HepG2 (cell line): Measurements from ENCODE around the gene SGMS1. TPM values are rescaled to one million over a fixed set of nuclear protein-coding genes. Genes with fewer than 3 reads are reported as not detected.

ENCODE experiments used
- BCL3 ChIP-seq: sonication (generic); formaldehyde crosslinking; IDR thresholded peaks from 2 replicates; pipeline ENCODE4 v1.5.1; 2020; ENCODE audit warnings: mild to moderate bottlenecking, missing genetic modification reagents, moderate library complexity
- EP300 ChIP-seq, 3 experiments: sonication (generic) in 1 of 3; formaldehyde crosslinking in 1 of 3; IDR thresholded peaks; 2 replicates each; pipeline versions ENCODE4 v1.5.1 to v1.6.1; 2011 to 2020; ENCODE audit warnings: low read depth in 2 of 3, low read length in 2 of 3, borderline replicate concordance in 1 of 3, improper control_type of control experiment in 1 of 3, mild to moderate bottlenecking in 1 of 3, missing genetic modification reagents in 1 of 3, moderate library complexity in 1 of 3
- HNRNPUL1 ChIP-seq: fragments of 200-400 bp; formaldehyde crosslinking; IDR thresholded peaks from 2 replicates; pipeline ENCODE4 v1.6.1; 2017; ENCODE audit warnings: low read depth, mild to moderate bottlenecking, low read length, moderate library complexity
- IKZF5 ChIP-seq: IDR thresholded peaks from 2 replicates; pipeline ENCODE4 v1.6.1; 2018; ENCODE audit warnings: missing genetic modification reagents, mild to moderate bottlenecking, missing compliant biosample characterization
- JUN ChIP-seq: sonication (generic); formaldehyde crosslinking; IDR thresholded peaks from 2 replicates; pipeline ENCODE4 v1.4.0; 2020; ENCODE audit warnings: mild to moderate bottlenecking, missing genetic modification reagents
- KAT8 ChIP-seq: IDR thresholded peaks from 2 replicates; pipeline ENCODE4 v1.6.1; 2016; ENCODE audit warnings: missing genetic modification reagents, missing compliant biosample characterization
- MATR3 ChIP-seq: sonication (generic); formaldehyde crosslinking; IDR thresholded peaks from 2 replicates; pipeline ENCODE4 v1.4.0; 2020; ENCODE audit warnings: missing genetic modification reagents
- MAX ChIP-seq: IDR thresholded peaks from 2 replicates; pipeline ENCODE4 v1.6.1; 2012; ENCODE audit warnings: inconsistent platforms
- PATZ1 ChIP-seq: sonication (generic); formaldehyde crosslinking; IDR thresholded peaks from 2 replicates; pipeline ENCODE4 v1.4.0; 2020; ENCODE audit warnings: missing genetic modification reagents
- REST ChIP-seq, 2 experiments: IDR thresholded peaks; 2 replicates each; pipeline ENCODE4 v1.6.1; 2011 to 2012; ENCODE audit warnings: low read length in 2 of 2, borderline replicate concordance in 1 of 2, low read depth in 1 of 2, mild to moderate bottlenecking in 1 of 2, moderate library complexity in 1 of 2
- SMAD3 ChIP-seq: sonication (generic); formaldehyde crosslinking; IDR thresholded peaks from 2 replicates; pipeline ENCODE4 v1.4.0; 2020; ENCODE audit warnings: missing genetic modification reagents
- SOX13 ChIP-seq, 3 experiments: fragments of 450-650 bp in 1 of 3; sonication (generic) in 1 of 3; formaldehyde crosslinking in 1 of 3; IDR thresholded peaks in 2 of 3; conservative IDR thresholded peaks in 1 of 3; 2 replicates each; pipeline versions ENCODE4 v1.5.0 to v1.6.1; 2016 to 2020; ENCODE audit warnings: antibody characterized with exemption in 1 of 3, mild to moderate bottlenecking in 1 of 3, missing compliant biosample characterization in 1 of 3, missing genetic modification reagents in 1 of 3, moderate library complexity in 1 of 3
- TCF7L2 ChIP-seq: IDR thresholded peaks from 2 replicates; pipeline ENCODE4 v1.6.1; 2011; ENCODE audit warnings: mild to moderate bottlenecking, low read depth, low read length, moderate library complexity
- ZFX ChIP-seq: sonication (generic); formaldehyde crosslinking; IDR thresholded peaks from 2 replicates; pipeline ENCODE4 v1.4.0; 2020; ENCODE audit warnings: mild to moderate bottlenecking, low read depth, missing genetic modification reagents, moderate library complexity
- ZNF501 ChIP-seq: sonication (generic); formaldehyde crosslinking; IDR thresholded peaks from 2 replicates; pipeline ENCODE4 v1.5.1; 2020; ENCODE audit warnings: mild to moderate bottlenecking, moderate library complexity, missing genetic modification reagents
- ZNF607 ChIP-seq: sonication (generic); formaldehyde crosslinking; IDR thresholded peaks from 2 replicates; pipeline ENCODE4 v1.5.1; 2020; ENCODE audit warnings: missing genetic modification reagents, mild to moderate bottlenecking, borderline replicate concordance
- ZNF720 ChIP-seq: sonication (generic); formaldehyde crosslinking; IDR thresholded peaks from 2 replicates; pipeline ENCODE4 v1.4.0; 2020; ENCODE audit warnings: missing genetic modification reagents
- ZNF777 ChIP-seq: sonication (generic); formaldehyde crosslinking; IDR thresholded peaks from 2 replicates; pipeline ENCODE4 v1.4.0; 2020; ENCODE audit warnings: missing genetic modification reagents
- ZNF878 ChIP-seq: sonication (generic); formaldehyde crosslinking; IDR thresholded peaks from 2 replicates; pipeline ENCODE4 v1.8.1; 2023; ENCODE audit warnings: mild to moderate bottlenecking, missing genetic modification reagents, moderate library complexity
- polyA plus RNA-seq, 8 experiments: library from polyadenylated mRNA; depleted of rRNA in 3 of 8; stranded (reverse) in 7 of 8; unstranded in 1 of 8; fragments of >200 nt; fragmentation: Illumina TruSeq in 4 of 8; extraction: Trizol in 4 of 8; gene quantifications; 2 replicates each; pipeline versions ENCODE4 v1.2.1 to v1.2.3, GENCODE V29; 2011 to 2016; ENCODE audit warnings: low read depth in 4 of 8, missing spikeins in 1 of 8, mixed read lengths in 1 of 8; ENCODE audit not compliant: insufficient read depth in 1 of 8
- total RNA-seq, 5 experiments: library from RNA; depleted of rRNA; stranded (reverse); fragments of >200 nt; fragmentation: Illumina TruSeq; extraction: Trizol; gene quantifications; 2 replicates each; pipeline ENCODE4 v1.2.3, GENCODE V29; 2016; ENCODE audit warnings: low read depth in 1 of 5

Gene SGMS1
- total and polyA plus RNA-seq, 2 of the 13 experiments (the other 11 are each of a cell fraction or from before 2014, with no cell fraction given) = 6.5 to 15.1 TPM

GRCh38 chr10:50624413-50624865 is 683 bp upstream of the SGMS1 start (continued):
- TF ChIP-seq PATZ1 (peak; percentile 77), ZNF878 (CRISPR knock-in tag) (no peak), JUN (no peak), ZNF501 (CRISPR knock-in tag) (no peak; the same call in none of the 2 replicates), MATR3 (CRISPR knock-in tag) (no peak), EP300 (IDR thresholded peaks at IDR 0.05; ENCODE audit: low read depth in 2 of 2, low read length in 2 of 2) (peak; percentile 9 to 33; a peak in 2 of 4 replicates), EP300 (CRISPR knock-in tag; IDR thresholded peaks at IDR 0.05; ENCODE audit: borderline replicate concordance) (peak; percentile 13; the same call in 1 of the 2 replicates), ZNF607 (CRISPR knock-in tag) (peak; percentile 43; the same call in 1 of the 2 replicates), HNRNPUL1 (0 out of 2 replicates have a peak, but pooled peaks have one; percentile 36), MAX (peak; percentile 93), TCF7L2 (no peak), ZNF777 (CRISPR knock-in tag) (peak; percentile 71; the same call in 1 of the 2 replicates), IKZF5 (peak; percentile 58; the same call in 1 of the 2 replicates), SOX13 (IDR thresholded peaks at IDR 0.05) (peak; percentile 25; the same call in 1 of the 2 replicates), SOX13 (CRISPR knock-in tag; conservative IDR thresholded peaks at IDR 0.05 in 1 of 2, IDR thresholded peaks at IDR 0.05 in 1 of 2) (peak in 1 of 2 experiments; percentile 9; a peak in 1 of 4 replicates), ZNF720 (no peak), REST (IDR thresholded peaks at IDR 0.05; ENCODE audit: borderline replicate concordance in 1 of 2, low read depth in 1 of 2, low read length in 2 of 2) (peak in 1 of 2 experiments; percentile 45; a peak in 1 of 4 replicates), SMAD3 (CRISPR knock-in tag) (0 out of 2 replicates have a peak, but pooled peaks have one; percentile 55), ZFX (CRISPR knock-in tag) (no peak), KAT8 (CRISPR knock-in tag) (no peak), BCL3 (CRISPR knock-in tag) (peak; percentile 77; the same call in 1 of the 2 replicates)
